Measurements from ENCODE around the gene SPATA6L. TPM values are rescaled to one million over a fixed set of nuclear protein-coding genes. Genes with fewer than 3 reads are reported as not detected.
A peak's percentile ranks its signal among the peaks of the same experiment; 100 is the strongest.

SPATA6L gene
- total and polyA plus RNA-seq, 8 donors, result 3.2 to 10.1 (median 8.4) TPM

DNA sequence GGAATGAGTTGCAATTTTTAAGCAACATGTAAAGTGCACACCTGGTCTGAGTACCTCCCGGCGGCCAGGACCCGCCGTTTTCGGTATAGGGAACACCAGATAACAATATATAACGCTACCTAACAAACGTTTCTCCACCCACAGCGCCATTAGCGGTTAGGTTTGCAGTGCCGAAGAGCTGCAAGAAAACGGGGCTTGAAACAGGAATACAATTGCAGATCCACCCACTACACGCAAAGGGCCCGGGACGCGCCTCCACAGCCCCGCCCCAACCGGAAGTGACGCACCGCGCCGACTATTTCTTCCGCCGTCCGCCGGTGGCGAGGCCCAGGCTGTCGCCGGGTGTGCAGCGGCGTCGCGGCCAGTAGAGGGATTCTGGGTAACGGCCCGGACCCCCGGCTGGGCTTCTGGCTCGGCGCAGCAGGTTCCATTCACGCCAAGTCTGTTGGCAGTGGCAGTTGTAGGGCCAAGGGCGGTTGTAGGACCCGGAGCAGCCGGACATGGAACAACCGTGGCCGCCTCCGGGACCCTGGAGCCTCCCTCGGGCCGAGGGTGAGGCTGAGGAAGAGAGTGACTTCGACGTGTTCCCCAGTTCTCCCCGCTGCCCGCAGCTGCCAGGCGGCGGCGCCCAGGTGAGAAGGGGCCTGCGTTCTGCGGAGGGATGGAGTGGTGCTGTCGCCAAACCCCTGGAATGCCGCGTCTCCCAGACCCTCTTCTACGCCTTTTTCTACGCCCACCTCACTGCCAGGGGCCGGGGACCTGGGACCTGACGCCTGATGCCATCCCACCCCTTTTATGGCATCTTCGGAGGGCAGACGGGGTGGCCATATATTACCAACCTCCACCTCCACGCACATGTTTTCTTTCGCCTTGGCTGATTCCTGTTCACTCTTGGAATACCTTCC is 13.2 kb upstream of the SPATA6L start, which contains the start of gene CDC37L1:
CDC37L1 (plus strand) TSS at position 302 of the 905 bp plus-strand sequence; CDS start at position 501, 199 bp downstream.
- DNase-seq (peak; percentile 96 to 100 (median 98)), ATAC-seq (peak; percentile 96)
- H3K4me1 ChIP-seq, result peaks cover 12 to 36% of the 10 kb centered on the region in 2 donors
- H3K9me3 ChIP-seq, result no peaks in the 10 kb centered on the region
- no peaks in the 10 kb centered on the region for H3K27me3 ChIP-seq
- peak within 1 kb of the TSS; percentile 98 for H3K27ac ChIP-seq
- TF ChIP-seq, protein P1, sequence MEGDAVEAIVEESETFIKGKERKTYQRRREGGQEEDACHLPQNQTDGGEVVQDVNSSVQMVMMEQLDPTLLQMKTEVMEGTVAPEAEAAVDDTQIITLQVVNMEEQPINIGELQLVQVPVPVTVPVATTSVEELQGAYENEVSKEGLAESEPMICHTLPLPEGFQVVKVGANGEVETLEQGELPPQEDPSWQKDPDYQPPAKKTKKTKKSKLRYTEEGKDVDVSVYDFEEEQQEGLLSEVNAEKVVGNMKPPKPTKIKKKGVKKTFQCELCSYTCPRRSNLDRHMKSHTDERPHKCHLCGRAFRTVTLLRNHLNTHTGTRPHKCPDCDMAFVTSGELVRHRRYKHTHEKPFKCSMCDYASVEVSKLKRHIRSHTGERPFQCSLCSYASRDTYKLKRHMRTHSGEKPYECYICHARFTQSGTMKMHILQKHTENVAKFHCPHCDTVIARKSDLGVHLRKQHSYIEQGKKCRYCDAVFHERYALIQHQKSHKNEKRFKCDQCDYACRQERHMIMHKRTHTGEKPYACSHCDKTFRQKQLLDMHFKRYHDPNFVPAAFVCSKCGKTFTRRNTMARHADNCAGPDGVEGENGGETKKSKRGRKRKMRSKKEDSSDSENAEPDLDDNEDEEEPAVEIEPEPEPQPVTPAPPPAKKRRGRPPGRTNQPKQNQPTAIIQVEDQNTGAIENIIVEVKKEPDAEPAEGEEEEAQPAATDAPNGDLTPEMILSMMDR (IDR thresholded peaks at IDR 0.05), result peak; percentile 48 to 90
- no peaks in the 10 kb centered on the region for H3K36me3 ChIP-seq
- peak within 1 kb of the TSS; percentile 58 to 88 for H3K4me3 ChIP-seq
- intact Hi-C loops (cut with DNase I), result no loop called here

DNA sequence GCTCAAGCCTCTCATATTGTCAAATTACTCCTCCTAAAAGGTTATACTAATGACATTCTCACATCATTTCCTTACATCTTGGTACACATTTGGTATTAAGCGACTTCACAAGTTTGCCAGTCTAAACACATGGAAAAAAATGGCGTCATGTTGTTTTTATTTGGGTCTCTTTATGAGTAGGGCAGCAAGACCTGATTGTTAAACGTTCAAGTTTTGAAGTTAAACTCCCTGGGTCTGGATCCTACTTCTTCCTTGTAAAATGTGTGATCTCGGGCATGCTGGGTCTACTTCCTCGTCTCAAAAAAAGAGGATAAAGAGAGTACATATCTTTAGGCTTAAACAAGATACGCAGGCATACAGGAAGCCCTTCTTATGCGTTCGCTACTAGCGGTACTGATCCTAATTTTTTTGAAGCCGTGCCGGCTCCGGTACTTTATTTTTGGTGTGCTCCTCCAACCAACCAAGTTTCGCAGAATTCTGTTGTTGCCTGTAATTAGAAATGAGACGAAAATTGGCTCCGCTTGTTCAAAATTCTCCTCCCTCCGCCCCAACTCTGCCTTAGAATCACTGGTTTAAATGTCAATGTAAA is 12.5 kb upstream of the SPATA6L start:
- TF ChIP-seq, protein P1 (IDR thresholded peaks at IDR 0.05), result no peak
- ATAC-seq (peak; percentile 26), DNase-seq (peak in 2 of 4 donors; percentile 62 to 67)
- intact Hi-C loops (cut with DNase I), result no loop called here
- Histone ChIP-seq H3K4me3 (peak overlapping the region; percentile 58 to 88), H3K27me3 (no peaks in the 10 kb centered on the region), H3K4me1 (peaks cover 12 to 36% of the 10 kb centered on the region in 2 donors), H3K27ac (peak overlapping the region; percentile 98), H3K36me3 (no peaks in the 10 kb centered on the region), H3K9me3 (no peaks in the 10 kb centered on the region)

DNA sequence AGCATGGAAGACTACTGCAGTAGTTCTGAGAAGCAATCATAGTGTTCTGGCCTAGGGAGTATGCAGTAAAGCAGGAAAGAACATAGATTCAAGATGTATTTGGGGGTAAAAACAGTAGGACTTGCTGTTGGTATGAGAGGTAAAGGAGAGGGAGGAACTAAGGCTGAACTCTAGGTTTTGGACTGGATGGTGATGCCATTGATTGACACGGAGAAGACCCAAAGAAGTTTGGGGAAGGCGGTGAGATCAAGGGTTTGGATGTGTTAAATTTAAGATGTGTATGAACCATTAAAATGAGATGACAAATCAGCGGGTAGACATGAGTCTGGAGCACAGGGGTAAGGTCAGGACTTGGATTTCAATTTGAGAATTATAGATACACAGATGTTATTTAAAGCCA is 11.1 kb upstream of the SPATA6L start:
- Histone ChIP-seq H3K4me1 (peaks cover 8 to 29% of the 10 kb centered on the region in 2 donors), H3K27ac (peak overlapping the region; percentile 48 to 66), H3K9me3 (no peaks in the 10 kb centered on the region), H3K27me3 (no peaks in the 10 kb centered on the region), H3K4me3 (no peak overlapping the region), H3K36me3 (no peaks in the 10 kb centered on the region)
- intact Hi-C loops (cut with DNase I), result no loop called here
- TF ChIP-seq, protein P1 (IDR thresholded peaks at IDR 0.05), result no peak
- DNase-seq, result no peak
- ATAC-seq, result no peak

DNA sequence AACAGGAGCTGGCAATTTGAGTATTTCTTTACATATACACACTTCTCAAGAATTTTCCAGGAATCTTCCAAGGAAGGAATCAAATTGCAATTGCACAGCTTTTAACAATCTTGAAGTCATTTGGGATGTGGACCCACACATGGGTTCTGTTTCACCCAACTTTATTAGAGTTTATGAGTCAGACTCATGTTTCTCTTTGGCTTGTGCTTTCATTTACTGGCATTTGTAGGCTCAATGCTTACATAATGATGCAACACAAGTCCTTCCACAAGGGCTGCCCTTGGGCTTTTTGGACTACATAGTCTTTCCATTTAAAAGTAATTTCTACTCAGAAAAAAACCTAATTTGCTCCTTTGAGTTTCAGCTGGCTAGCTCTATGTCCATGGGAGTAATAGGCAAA is 8.5 kb upstream of the SPATA6L start:
- ATAC-seq, result peak; percentile 14
- TF ChIP-seq, protein P1 (IDR thresholded peaks at IDR 0.05), result no peak
- intact Hi-C loops (cut with DNase I), result no loop called here

DNA sequence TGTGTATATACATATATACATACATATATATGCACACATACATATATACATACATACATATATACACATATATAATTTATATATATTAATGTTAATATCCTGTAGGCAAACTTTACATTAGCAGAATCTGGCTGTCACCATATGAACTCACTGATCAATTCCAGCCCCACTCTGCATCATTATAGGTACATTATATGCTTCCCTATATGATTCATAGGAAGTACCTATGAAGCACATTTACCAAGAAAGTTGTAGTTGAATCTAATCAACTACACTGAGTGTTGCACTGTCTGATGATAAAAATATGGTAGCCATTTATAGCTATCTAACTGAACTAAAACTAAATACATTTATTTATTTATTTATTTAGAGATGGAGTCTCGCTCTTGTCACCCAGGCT is 5.5 kb upstream of the SPATA6L start:
- H3K36me3 ChIP-seq, result no peaks in the 10 kb centered on the region
- H3K4me1 ChIP-seq, result peaks cover 0 to 5% of the 10 kb centered on the region in 2 donors
- peaks cover 0 to 4% of the 10 kb centered on the region in 2 donors for H3K27me3 ChIP-seq
- TF ChIP-seq, protein P1 (IDR thresholded peaks at IDR 0.05), result no peak
- ATAC-seq, result no peak
- H3K4me3 ChIP-seq, result no peak overlapping the region
- no peak overlapping the region for H3K27ac ChIP-seq
- no peaks in the 10 kb centered on the region for H3K9me3 ChIP-seq
- DNase-seq, result no peak
- intact Hi-C loops (cut with DNase I), result no loop called here

More for the DNA sequence above, 8.5 kb upstream of the SPATA6L start:
- H3K4me1 ChIP-seq, result peaks cover 8% of the 10 kb centered on the region in 2 donors
- H3K36me3 ChIP-seq, result no peaks in the 10 kb centered on the region
- H3K27ac ChIP-seq, result peak overlapping the region; percentile 19 to 41
- H3K27me3 ChIP-seq, result no peaks in the 10 kb centered on the region
- H3K9me3 ChIP-seq, result no peaks in the 10 kb centered on the region
- no peak for DNase-seq
- no peak overlapping the region for H3K4me3 ChIP-seq
